ENCODE results near the gene HMOX1.

GRCh38 chr22:35399114-35399677, 18.3 kb downstream of the HMOX1 start:
- TF ChIP-seq MYC (IDR thresholded peaks at IDR 0.05; ENCODE audit: low read depth, low read length) (no peak), CTCF (IDR thresholded peaks at IDR 0.05; ENCODE audit: extremely low read depth in 1 of 2, insufficient read depth in 1 of 2, low read depth in 1 of 2, low read length in 2 of 2) (no peak), POLR2A (IDR thresholded peaks at IDR 0.05; ENCODE audit: low read depth, low read length) (no peak), GATA2 (IDR thresholded peaks at IDR 0.05; ENCODE audit: insufficient read depth, insufficient read length, low read depth, low read length) (no peak), POLR2AphosphoS5 (IDR thresholded peaks at IDR 0.05; ENCODE audit: insufficient read depth, low read depth, low read length) (no peak), EZH2 (IDR thresholded peaks at IDR 0.05; ENCODE audit: borderline replicate concordance, low read depth, low read length, severe bottlenecking) (no peak), JUN (IDR thresholded peaks at IDR 0.05; ENCODE audit: borderline replicate concordance, insufficient read depth, insufficient read length, low read depth) (no peak), MAX (IDR thresholded peaks at IDR 0.05; ENCODE audit: insufficient read depth, insufficient read length) (no peak)

All from endothelial cell of umbilical vein (primary cell).